ENCODE results near the gene TEAD1. TPM values are rescaled to one million over a fixed set of nuclear protein-coding genes. Genes with fewer than 3 reads are reported as not detected.

The TEAD1 gene
- polyA plus RNA-seq, 2 of the 4 experiments (the other 2 are of a cell fraction), result 111 to 112 TPM

DNA sequence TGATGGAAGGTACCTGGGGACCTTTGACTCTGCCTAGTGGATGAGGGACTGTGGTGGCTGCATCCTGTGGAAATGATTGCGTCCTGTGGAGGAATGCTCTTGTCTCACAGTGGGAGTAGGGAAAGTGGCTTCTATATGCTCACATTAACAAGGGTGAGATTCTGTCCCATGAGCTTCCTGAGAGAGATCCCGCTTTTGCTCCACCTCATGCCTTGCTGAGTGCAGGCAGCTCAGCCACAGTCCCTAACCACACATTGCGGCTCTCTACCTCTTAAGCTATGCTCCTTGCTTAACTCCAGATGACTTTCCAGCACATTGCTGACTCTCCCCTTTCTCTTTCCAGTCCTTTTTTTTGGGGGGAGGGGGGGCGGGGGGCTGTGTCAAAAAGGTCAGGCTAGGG, 45.0 kb downstream of the TEAD1 start:
- CTCF ChIA-PET, result interaction anchor here (0.8 to 1.2 kb wide), 4 partner anchors 10 to 36 kb away, joined by 3 read pairs; no protein-coding TSS in a partner anchor
- Histone ChIP-seq H3K4me2 (peak overlapping the region; percentile 32; the same call in 2 of the 3 replicates), H3K27ac (peak overlapping the region in 1 of 2 experiments; percentile 62; a peak in 3 of 6 replicates), H3K9me3 (no peaks in the 10 kb centered on the region), H3K4me1 (peaks cover 100% of the 10 kb centered on the region), H3K4me3 (no peak overlapping the region)
- POLR2A ChIA-PET, result no interaction called here
- TF ChIP-seq NFE2L2 (conservative IDR thresholded peaks at IDR 0.05; ENCODE audit: low read length), result no peak
- DNase-seq (ENCODE audit: low read depth in 1 of 2, low spot score in 1 of 2) (no peak), FAIRE-seq (no peak), ATAC-seq (no peak)
- WGBS (ENCODE audit: missing lambda C conversion rate), result 72% methylated on average over 4 of the region's 4 CpGs

DNA sequence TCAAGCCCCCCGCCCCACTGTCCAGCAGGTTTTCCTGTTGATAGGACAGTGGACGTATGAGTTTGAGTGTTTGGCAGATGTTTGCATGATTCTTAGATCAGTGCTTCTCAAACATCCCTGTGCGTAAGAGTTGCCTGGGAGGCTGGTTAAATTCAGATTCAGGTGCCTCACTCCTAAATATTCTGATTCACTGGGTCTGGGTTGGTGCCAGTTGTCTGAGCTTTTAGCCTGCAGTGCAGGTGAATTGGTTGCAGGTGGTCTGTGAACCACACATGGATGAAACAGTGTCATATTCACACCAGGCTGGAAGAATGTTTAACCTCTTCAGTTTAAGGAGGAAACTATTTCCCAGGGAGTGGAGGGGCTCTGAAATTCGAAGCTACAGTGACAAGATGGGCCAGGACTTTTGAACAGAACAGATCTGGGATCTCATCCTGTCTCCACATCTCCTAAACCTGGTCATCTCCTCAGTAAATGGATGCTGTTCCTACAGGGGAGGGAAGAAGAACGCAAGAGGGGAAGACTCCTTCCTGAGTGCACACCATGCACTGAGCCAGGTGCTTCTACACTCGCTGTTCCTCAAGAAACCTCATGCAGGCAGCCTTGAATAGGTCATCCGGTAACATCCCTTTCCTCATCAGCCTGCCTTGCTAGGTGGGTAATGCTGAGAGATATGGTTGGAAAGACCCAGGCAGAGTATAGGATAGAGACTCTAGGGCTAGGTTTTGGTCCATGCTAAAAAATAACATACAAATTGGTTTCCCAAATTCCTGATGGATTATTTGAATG, 47.8 kb downstream of the TEAD1 start:
- no peaks in the 10 kb centered on the region for H3K9me3 ChIP-seq
- H3K4me3 ChIP-seq, result no peak overlapping the region
- FAIRE-seq (no peak), DNase-seq (ENCODE audit: low read depth in 1 of 2, low spot score in 1 of 2) (peak in 1 of 2 experiments; percentile 31), ATAC-seq (peak in 1 of 2 experiments; percentile 6; a peak in 2 of 6 replicates)
- peak; percentile 13 to 14; a peak in 1 of 5 replicates for TF ChIP-seq RAD21 (conservative IDR thresholded peaks at IDR 0.05 in 1 of 2, IDR thresholded peaks at IDR 0.05 in 1 of 2)
- TF ChIP-seq TFCP2L1 (CRISPR knock-in tag; IDR thresholded peaks at IDR 0.05), result no peak
- no peak for TF ChIP-seq NR3C1 (IDR thresholded peaks at IDR 0.05)
- TF ChIP-seq POLR2AphosphoS2 (conservative IDR thresholded peaks at IDR 0.05; ENCODE audit: low read length), result no peak
- H3K27ac ChIP-seq, result peak overlapping the region; percentile 15 to 91; a peak in 4 of 6 replicates
- H3K4me1 ChIP-seq, result peaks cover 99% of the 10 kb centered on the region
- H3K4me2 ChIP-seq, result peak overlapping the region; percentile 94
- 72% methylated on average over 7 of the region's 7 CpGs for WGBS (ENCODE audit: missing lambda C conversion rate)
- POLR2A ChIA-PET, result interaction anchor here (0.6 kb wide), 1 partner anchor 68 kb away, joined by 4 read pairs; no protein-coding TSS in a partner anchor
- CTCF ChIA-PET, result interaction anchor here (0.7 to 1.7 kb wide), 4 partner anchors 19 to 391 kb away, joined by 3 to 4 read pairs (median 3); no protein-coding TSS in a partner anchor

- CTCF ChIA-PET, result interaction anchor here (1.6 kb wide), 1 partner anchor 30 kb away, joined by 4 read pairs; no protein-coding TSS in a partner anchor
- no peak for FAIRE-seq
- Histone ChIP-seq H3K9me3 (no peaks in the 10 kb centered on the region), H3K4me2 (peak overlapping the region; percentile 94), H3K4me3 (peak overlapping the region; percentile 29; the same call in 2 of the 3 replicates), H3K27ac (peak overlapping the region; percentile 77 to 91), H3K4me1 (peaks cover 99% of the 10 kb centered on the region)
- 4% methylated on average over 13 of the region's 13 CpGs for WGBS (ENCODE audit: missing lambda C conversion rate)
- DNase-seq (ENCODE audit: low read depth in 1 of 2, low spot score in 1 of 2), result peak; percentile 82 to 85
- POLR2A ChIA-PET, result interaction anchor here (0.6 to 1.5 kb wide), 3 partner anchors 28 to 424 kb away, joined by 3 to 8 read pairs (median 6); no protein-coding TSS in a partner anchor
- peak; percentile 58 to 82 for ATAC-seq
- TF ChIP-seq HOXB13 (CRISPR knock-in tag; IDR thresholded peaks at IDR 0.05; ENCODE audit: low read depth), result no peak
- TF ChIP-seq HOXA7 (CRISPR knock-in tag; IDR thresholded peaks at IDR 0.05), result no peak
- no peak for TF ChIP-seq HEYL (CRISPR knock-in tag; IDR thresholded peaks at IDR 0.05)
- TF ChIP-seq EP300 (IDR thresholded peaks at IDR 0.05), result 0 out of 5 replicates have a peak, but pooled peaks of 1 of the 2 experiments have one; percentile 15
- TF ChIP-seq NPAS2 (CRISPR knock-in tag; IDR thresholded peaks at IDR 0.05; ENCODE audit: borderline replicate concordance), result no peak
- no peak for TF ChIP-seq ZSCAN20 (CRISPR knock-in tag; IDR thresholded peaks at IDR 0.05)
- TF ChIP-seq KDM5A (IDR thresholded peaks at IDR 0.05), result no peak
- TF ChIP-seq GATA3 (IDR thresholded peaks at IDR 0.05; ENCODE audit: borderline replicate concordance), result peak; percentile 56; the same call in 1 of the 2 replicates
- no peak for TF ChIP-seq ZFP36 (IDR thresholded peaks at IDR 0.05; ENCODE audit: borderline replicate concordance, partially characterized antibody)
- no peak for TF ChIP-seq FOSB (CRISPR knock-in tag; IDR thresholded peaks at IDR 0.05)
- no peak for TF ChIP-seq CBX2 (IDR thresholded peaks at IDR 0.05; ENCODE audit: borderline replicate concordance, low read depth)
- TF ChIP-seq MYC (IDR thresholded peaks at IDR 0.05; ENCODE audit: borderline replicate concordance, low read length), result no peak
- TF ChIP-seq, protein P1, sequence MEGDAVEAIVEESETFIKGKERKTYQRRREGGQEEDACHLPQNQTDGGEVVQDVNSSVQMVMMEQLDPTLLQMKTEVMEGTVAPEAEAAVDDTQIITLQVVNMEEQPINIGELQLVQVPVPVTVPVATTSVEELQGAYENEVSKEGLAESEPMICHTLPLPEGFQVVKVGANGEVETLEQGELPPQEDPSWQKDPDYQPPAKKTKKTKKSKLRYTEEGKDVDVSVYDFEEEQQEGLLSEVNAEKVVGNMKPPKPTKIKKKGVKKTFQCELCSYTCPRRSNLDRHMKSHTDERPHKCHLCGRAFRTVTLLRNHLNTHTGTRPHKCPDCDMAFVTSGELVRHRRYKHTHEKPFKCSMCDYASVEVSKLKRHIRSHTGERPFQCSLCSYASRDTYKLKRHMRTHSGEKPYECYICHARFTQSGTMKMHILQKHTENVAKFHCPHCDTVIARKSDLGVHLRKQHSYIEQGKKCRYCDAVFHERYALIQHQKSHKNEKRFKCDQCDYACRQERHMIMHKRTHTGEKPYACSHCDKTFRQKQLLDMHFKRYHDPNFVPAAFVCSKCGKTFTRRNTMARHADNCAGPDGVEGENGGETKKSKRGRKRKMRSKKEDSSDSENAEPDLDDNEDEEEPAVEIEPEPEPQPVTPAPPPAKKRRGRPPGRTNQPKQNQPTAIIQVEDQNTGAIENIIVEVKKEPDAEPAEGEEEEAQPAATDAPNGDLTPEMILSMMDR (IDR thresholded peaks at IDR 0.05), result no peak
- TF ChIP-seq RARB (CRISPR knock-in tag; IDR thresholded peaks at IDR 0.05), result no peak
- TF ChIP-seq SREBF2 (IDR thresholded peaks at IDR 0.05), result no peak
- TF ChIP-seq EHMT2 (IDR thresholded peaks at IDR 0.05; ENCODE audit: low read depth), result no peak
- no peak for TF ChIP-seq HES2 (IDR thresholded peaks at IDR 0.05)
- no peak for TF ChIP-seq PBX3 (IDR thresholded peaks at IDR 0.05)
- TF ChIP-seq CHD4 (IDR thresholded peaks at IDR 0.05; ENCODE audit: borderline replicate concordance), result no peak
- TF ChIP-seq RFX5 (IDR thresholded peaks at IDR 0.05), result no peak
- peak in 1 of 2 experiments; percentile 23; a peak in 1 of 4 replicates for TF ChIP-seq CEBPB (IDR thresholded peaks at IDR 0.05)
- no peak for TF ChIP-seq ESRRA (IDR thresholded peaks at IDR 0.05; ENCODE audit: borderline replicate concordance, low read length)
These were observed 49.4 kb downstream of the TEAD1 start for GRCh38 chr11:12723421-12724300.

Data from A549 (cell line).